IMR-90 (cell line): Measurements from ENCODE around the gene ARAP3.

Experiments
- BHLHE40 ChIP-seq: fragments of 150-350 bp; IDR thresholded peaks from 2 replicates; pipeline ENCODE4 v1.6.1; 2016; ENCODE audit warnings: mild to moderate bottlenecking, low read depth, low read length
- ELK1 ChIP-seq: fragments of 150-350 bp; IDR thresholded peaks from 2 replicates; pipeline ENCODE4 v1.6.1; 2016; ENCODE audit warnings: low read depth, mild to moderate bottlenecking, low read length, moderate library complexity, borderline replicate concordance
- MAZ ChIP-seq: IDR thresholded peaks from 2 replicates; pipeline ENCODE4 v1.6.1; 2012; ENCODE audit warnings: low read depth, mild to moderate bottlenecking, low read length, improper control_type of control experiment, moderate library complexity, borderline replicate concordance
- POLR2A ChIP-seq: IDR thresholded peaks from 2 replicates; pipeline ENCODE4 v1.6.1; 2012; ENCODE audit warnings: mild to moderate bottlenecking, low read depth, low read length
- RAD21 ChIP-seq: IDR thresholded peaks from 2 replicates; pipeline ENCODE4 v1.6.1; 2012; ENCODE audit warnings: low read length, improper control_type of control experiment
- RCOR1 ChIP-seq: IDR thresholded peaks from 2 replicates; pipeline ENCODE4 v1.6.1; 2012; ENCODE audit warnings: mild to moderate bottlenecking, low read length, improper control_type of control experiment; ENCODE audit not compliant: insufficient replicate concordance
- RFX5 ChIP-seq: IDR thresholded peaks from 2 replicates; pipeline ENCODE4 v1.8.0; 2012; ENCODE audit warnings: low read depth, mild to moderate bottlenecking, low read length, moderate library complexity
- TF ChIP-seq, protein P1 (sequence below): conservative IDR thresholded peaks from 2 replicates; pipeline ENCODE4 v1.5.1; 2012; ENCODE audit warnings: mild to moderate bottlenecking, low read depth, low read length, improper control_type of control experiment
- TF ChIP-seq, protein P2 (sequence below): fragments of 150-350 bp; IDR thresholded peaks from 2 replicates; pipeline ENCODE4 v1.6.1; 2017; ENCODE audit warnings: mild to moderate bottlenecking, antibody characterized with exemption, low read length, low read depth

DNA sequence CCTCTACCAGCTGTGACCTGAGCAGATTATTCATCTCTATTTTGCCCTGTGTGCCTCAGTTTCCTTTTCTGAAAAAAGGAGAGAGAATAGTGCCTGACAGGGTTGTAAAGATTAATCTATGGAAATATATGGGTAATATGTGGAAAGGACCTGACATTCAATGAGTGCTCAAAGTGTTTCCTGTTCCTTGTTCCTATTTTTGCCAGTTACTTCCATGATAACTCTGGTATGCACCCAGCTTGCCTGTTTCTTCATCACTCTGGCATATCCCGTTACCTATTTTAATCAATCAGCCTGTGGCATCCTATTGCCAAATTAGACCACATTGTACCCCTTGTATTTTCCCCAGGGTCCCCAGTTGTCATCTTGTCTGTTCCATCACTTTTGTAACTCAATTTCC lies 3.6 kb upstream of the ARAP3 start:
- TF ChIP-seq, protein P1, sequence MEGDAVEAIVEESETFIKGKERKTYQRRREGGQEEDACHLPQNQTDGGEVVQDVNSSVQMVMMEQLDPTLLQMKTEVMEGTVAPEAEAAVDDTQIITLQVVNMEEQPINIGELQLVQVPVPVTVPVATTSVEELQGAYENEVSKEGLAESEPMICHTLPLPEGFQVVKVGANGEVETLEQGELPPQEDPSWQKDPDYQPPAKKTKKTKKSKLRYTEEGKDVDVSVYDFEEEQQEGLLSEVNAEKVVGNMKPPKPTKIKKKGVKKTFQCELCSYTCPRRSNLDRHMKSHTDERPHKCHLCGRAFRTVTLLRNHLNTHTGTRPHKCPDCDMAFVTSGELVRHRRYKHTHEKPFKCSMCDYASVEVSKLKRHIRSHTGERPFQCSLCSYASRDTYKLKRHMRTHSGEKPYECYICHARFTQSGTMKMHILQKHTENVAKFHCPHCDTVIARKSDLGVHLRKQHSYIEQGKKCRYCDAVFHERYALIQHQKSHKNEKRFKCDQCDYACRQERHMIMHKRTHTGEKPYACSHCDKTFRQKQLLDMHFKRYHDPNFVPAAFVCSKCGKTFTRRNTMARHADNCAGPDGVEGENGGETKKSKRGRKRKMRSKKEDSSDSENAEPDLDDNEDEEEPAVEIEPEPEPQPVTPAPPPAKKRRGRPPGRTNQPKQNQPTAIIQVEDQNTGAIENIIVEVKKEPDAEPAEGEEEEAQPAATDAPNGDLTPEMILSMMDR: no peak
- TF ChIP-seq ELK1 (no peak), MAZ (no peak), RCOR1 (no peak), POLR2A (no peak), RAD21 (no peak), BHLHE40 (no peak), RFX5 (no peak)
- TF ChIP-seq, protein P2, sequence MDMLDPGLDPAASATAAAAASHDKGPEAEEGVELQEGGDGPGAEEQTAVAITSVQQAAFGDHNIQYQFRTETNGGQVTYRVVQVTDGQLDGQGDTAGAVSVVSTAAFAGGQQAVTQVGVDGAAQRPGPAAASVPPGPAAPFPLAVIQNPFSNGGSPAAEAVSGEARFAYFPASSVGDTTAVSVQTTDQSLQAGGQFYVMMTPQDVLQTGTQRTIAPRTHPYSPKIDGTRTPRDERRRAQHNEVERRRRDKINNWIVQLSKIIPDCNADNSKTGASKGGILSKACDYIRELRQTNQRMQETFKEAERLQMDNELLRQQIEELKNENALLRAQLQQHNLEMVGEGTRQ: no peak
